ENCODE results near the gene PAF1. TPM values are rescaled to one million over a fixed set of nuclear protein-coding genes. Genes with fewer than 3 reads are reported as not detected.

PAF1 gene
- total and polyA plus RNA-seq, 4 donors = 13.7 to 29.4 (median 18.9) TPM

- no peak for TF ChIP-seq ZBTB33 (IDR thresholded peaks at IDR 0.05)
- TF ChIP-seq EGR1 (IDR thresholded peaks at IDR 0.05; ENCODE audit: low read depth in 2 of 2) = no peak
- TF ChIP-seq RAD21 (IDR thresholded peaks at IDR 0.05) = no peak
Observed at GRCh38 chr19:39365531-39365930, 25.4 kb downstream of the PAF1 start (continued).

GRCh38 chr19:39363901-39364457 lies 26.9 kb downstream of the PAF1 start:
- TF ChIP-seq ATF3 (IDR thresholded peaks at IDR 0.05) = no peak
- no peak for TF ChIP-seq EGR1 (IDR thresholded peaks at IDR 0.05; ENCODE audit: low read depth in 2 of 2)
- no peak for TF ChIP-seq MAX (IDR thresholded peaks at IDR 0.05)
- TF ChIP-seq TAF1 (conservative IDR thresholded peaks at IDR 0.05) = no peak
- no peak for TF ChIP-seq YY1 (IDR thresholded peaks at IDR 0.05)
- no peak for TF ChIP-seq HNF4G (IDR thresholded peaks at IDR 0.05)
- no peak for TF ChIP-seq RXRA (IDR thresholded peaks at IDR 0.05)
- TF ChIP-seq GABPA (IDR thresholded peaks at IDR 0.05 in 1 of 2, conservative IDR thresholded peaks at IDR 0.05 in 1 of 2) = no peak
- TF ChIP-seq FOXA2 (IDR thresholded peaks at IDR 0.05) = no peak
- no peak for TF ChIP-seq RAD21 (IDR thresholded peaks at IDR 0.05)
- no peak for TF ChIP-seq CTCF (IDR thresholded peaks at IDR 0.05; ENCODE audit: low read depth, low read length, missing input control)
- no peak for TF ChIP-seq FOXA1 (IDR thresholded peaks at IDR 0.05)
- no peak for TF ChIP-seq REST (IDR thresholded peaks at IDR 0.05)
- no peak for TF ChIP-seq HNF4A (conservative IDR thresholded peaks at IDR 0.05)
- TF ChIP-seq NR2F2 (IDR thresholded peaks at IDR 0.05) = no peak
- no peak for TF ChIP-seq JUND (IDR thresholded peaks at IDR 0.05)
- DNase-seq (ENCODE audit: low spot score) = no peak
- Histone ChIP-seq H3K36me3 (ENCODE audit: control insufficient read depth in 4 of 4, insufficient read depth in 3 of 4, low read depth in 1 of 4, low read length in 3 of 4) (peaks cover 0 to 31% (median 16%) of the 10 kb centered on the region in 4 donors), H3K9ac (ENCODE audit: low read depth in 1 of 2, low read length in 2 of 2) (no peak overlapping the region), H3K27ac (ENCODE audit: low read depth in 1 of 2, low read length in 2 of 2) (peak overlapping the region in 1 of 2 donors; percentile 29), H3K27me3 (ENCODE audit: control insufficient read depth in 4 of 4, insufficient read depth in 4 of 4, low read length in 3 of 4) (no peaks in the 10 kb centered on the region), H3K9me3 (ENCODE audit: control insufficient read depth in 4 of 4, low read length in 3 of 4) (no peaks in the 10 kb centered on the region), H3K4me3 (ENCODE audit: low read depth in 1 of 3, low read length in 3 of 3) (no peak overlapping the region), H3K4me1 (ENCODE audit: control insufficient read depth in 4 of 4, insufficient read depth in 4 of 4, low read length in 3 of 4) (peaks cover 7 to 19% (median 14%) of the 10 kb centered on the region in 4 donors)
- WGBS = 89% methylated on average over 5 of the region's 5 CpGs

All from liver (tissue), 9 donors.